D341Med (cell line): ENCODE measurements around the gene NCOA1.
"Not testable (repeated sequence)": the region's sequence is repeated elsewhere in the genome, so short reads cannot be mapped to it uniquely, and the experiment has no call there.

Source experiments
- DNase-seq: peaks from one replicate; pipeline ENCODE4 v3.0.0; 2012; ENCODE audit warnings: low spot score

The NCOA1 gene

DNA sequence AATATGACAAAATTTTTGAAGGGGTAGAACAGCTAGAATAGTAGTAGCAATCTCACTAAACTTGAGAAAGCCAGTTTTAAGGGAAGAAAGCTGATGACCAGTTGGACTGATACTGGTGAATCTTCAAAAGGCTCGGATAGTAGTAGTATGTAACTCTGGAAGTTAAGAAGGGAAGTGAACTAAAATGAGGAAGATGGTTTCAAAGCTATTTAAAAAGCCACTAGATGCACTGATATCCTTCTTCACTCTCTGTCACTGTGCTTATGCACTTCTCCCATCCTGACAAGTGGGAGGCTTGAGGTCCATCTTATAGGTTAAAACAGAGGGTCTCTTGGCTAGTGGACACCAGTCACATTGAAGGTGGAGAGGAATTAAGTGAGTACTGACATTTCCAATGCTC lies 141.1 kb downstream of the NCOA1 start:
- no peak for DNase-seq

DNA sequence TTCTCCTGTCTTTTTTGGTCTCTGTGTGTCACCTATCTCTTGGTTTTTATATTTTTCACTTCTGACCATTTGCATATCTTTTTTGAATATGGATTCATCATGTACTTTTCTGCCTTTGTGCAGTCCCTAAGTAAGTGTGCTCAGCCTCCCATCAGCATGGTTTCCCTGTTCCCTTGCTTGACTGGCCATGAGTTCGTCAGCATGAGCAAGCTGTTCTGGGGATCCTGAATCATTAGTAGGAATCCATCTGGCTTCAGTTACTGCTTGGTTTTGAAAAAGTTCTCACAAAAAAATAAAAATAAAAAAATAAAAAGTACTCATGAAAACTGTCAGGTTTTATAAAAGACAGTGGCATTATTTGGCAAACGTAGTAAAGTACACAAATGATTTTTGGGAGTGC lies 144.1 kb downstream of the NCOA1 start:
- no peak for DNase-seq

DNA sequence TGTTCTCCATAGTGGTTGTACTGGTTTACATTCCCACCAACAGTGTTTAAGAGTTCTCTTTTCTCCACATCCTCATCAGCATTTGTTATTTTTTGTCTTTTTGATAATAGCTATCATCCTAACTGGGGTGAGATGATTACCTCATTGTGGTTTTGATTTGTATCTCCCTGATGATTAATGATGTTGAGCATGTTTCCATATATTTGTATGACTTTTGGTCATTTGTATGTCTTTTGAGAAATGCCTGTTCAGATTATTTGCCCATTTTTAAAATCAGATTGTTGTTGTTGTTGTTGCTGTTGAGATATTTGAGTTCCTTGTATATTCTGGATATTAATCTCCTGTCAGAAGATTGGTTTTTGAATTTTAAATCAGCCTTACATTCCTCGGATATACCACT lies 147.5 kb downstream of the NCOA1 start:
- no peak for DNase-seq

DNA sequence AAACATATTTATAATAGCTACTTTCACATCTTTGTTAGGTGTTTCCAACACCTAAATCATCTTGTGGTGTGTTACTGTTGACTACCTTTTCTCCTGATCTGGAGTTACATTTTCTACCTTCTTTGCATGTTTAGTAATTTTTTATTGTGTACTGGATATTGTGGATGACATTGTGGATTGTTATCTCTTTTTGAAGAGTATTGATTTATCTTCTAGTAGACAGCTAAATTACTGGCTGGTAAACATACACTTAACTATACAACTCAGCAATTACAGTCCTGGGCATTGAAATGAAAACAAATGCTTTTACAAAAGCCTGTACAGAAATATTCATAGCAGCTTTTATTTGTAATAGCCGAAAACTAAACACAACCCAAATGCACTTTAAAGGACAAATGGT lies 151.3 kb downstream of the NCOA1 start:
- DNase-seq, result no peak

DNA sequence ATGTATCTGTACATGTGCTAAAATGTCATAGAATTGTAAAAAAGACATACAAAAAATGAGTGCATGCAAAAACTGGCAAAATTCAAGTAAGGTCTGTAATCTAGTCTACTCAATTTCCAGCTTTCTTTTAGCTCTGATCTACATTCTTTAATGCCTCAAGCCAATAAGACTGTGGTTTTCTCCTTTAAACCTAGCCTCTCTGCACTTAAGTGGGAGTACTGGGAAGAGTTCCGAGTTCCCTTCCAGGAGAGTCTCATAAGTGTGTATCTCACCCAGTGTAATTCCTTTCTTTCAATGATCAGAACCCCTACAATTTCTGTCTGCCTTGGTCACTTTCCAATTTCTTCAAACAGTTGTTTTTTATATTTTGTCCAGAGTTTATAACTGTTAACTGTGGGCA lies 152.0 kb downstream of the NCOA1 start:
- no peak for DNase-seq

DNA sequence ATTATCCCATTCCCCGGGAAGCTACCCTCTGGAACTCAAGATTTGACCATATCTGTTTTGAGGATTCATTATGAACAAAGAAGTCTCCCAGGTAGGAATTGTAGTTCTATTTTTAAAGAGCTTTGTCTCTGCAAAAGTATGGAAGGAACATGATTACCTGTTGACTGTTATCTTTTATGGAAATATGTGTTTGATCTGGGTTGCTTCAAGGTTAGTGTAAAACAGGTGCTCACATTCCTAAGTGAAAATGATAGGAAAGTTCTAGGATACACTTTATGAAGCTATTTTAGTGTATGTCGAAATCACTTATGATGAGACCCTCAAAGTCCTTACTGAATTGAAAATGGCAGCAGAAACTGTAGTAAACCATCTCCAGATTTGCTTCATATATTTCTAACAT lies 153.0 kb downstream of the NCOA1 start:
- DNase-seq, result no peak

DNA sequence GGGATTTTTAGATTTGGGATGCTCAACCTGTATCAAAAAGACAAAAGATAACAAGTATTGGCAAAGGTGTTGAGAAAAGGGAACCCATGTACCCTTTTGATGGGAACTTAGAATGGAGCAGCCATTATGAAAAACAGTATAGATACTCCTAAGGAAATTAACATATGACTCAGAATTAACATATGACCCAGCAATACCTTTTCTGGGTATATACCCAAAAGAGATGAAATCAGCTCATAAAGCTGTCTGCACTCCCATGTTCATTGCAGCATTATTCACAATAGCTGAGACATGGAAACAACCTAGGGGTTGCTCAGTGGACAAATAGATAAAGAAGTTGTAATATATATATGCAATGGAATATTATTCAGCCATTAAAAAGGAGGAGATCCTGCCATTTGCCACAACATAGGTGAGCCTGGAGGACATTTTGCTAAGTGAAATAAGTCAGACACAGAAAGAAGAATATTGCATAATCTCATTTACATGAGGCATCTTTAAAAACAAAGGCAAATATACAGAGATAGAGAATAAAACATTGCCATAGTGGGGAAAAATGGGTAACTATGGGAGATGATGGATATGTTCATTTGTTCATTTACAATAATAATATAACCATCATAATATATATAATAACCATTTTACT lies 160.1 kb downstream of the NCOA1 start:
- DNase-seq, result no peak

DNA sequence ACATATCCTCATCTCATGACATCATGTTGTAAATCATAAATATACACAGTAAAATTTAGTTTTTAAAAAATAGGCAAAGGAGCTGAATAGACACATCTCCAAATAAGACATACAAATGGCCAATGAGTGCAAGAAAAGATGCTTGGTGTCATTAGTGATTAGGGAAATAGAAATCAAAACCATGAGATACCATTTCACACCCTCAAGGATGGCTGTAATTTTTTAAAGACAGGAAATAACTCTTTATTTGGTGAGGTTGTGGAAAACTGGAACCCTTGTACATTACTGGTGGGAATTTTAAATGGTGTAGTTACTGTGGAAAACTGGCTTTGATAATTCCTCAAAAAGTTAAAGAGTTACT lies 160.6 kb downstream of the NCOA1 start:
- no peak for DNase-seq

DNA sequence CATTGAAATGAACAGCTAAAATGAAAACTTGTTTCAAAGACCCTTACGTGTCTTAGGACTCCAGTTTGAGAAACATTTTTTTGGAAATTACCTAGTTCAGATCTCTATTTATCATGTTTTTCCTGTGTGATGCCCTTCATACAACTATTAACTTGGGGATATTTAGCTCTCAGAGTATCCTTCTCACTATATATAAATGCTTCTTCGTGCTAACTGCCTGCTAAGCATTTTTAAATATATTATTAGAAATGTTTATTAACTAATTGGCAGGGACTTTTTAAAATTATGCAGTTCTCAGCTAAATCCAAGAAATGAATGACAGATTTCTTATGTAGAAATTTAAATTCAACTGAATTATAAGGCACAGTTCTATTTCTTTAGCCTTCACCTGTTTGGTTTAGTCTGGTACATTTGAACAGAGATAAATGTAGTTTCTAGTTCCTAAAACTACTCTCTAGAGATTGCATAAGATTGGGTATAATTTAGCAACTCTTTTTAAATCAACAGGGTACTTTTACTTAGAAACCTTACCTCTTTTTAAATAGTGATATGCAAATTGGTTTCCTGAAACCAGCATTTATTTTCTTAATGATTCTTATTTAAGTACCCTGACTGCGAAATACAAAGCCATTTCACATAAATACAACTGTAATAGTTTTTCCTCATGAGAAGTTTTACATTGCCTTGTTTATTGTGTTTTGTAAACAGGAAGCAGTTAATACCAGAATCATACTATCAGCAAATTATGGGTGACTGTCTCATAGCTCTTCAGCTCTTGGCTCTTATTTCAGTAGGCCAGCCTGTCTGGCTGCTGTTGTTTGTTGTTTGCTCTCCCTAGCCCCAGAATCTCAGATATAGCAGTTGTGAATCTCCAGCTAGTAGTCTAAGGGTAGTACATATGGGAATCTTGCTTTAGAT lies 161.5 kb downstream of the NCOA1 start:
- no peak for DNase-seq

DNA sequence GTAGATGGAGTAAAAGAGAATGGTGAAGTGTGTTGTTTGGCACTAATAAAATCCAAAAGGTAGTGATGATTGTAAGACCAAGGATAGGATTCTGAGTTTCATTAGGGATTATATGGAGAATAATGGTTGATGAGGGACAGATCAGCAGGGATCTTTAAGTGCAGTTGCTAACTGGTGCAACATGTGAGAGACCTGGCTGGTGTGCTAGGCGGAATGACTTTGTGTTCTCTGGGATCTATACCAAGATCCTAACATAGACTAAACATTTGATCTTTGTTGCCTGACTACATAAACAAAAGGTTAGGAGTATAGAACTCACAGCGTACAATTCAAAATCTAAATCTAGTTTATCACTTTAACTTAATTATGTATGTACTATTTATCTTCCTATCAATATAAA lies 166.8 kb downstream of the NCOA1 start:
- DNase-seq, result no peak

DNA sequence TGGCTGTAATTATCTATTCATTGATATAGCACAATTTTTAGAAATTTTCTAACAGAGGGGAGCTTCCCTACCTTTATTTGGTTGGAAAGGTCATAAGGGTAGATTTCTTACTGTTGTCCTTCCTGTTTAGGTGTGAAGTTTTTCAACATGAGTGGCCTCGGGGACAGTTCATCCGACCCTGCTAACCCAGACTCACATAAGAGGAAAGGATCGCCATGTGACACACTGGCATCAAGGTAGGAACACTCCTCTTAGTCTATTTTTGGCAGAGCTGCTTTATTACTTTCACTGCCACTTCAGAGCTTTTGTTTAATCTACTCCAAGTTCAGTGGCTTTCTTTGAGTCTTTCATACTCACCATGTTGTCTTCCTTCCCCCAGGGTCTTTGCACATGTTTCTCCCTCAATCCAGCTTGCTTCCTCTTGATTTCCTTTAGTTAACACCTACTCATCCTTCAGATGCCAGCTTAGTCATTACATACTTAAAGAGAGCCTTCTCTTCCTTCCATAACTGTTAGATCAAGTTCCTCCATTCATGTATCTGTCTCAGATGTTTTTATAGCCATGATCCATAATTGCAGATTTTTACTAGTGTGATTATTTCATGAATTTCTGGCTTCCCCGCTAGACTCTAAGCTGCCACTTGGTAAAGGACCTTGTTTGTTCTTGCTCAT lies 167.6 kb downstream of the NCOA1 start:
- no peak for DNase-seq

DNA sequence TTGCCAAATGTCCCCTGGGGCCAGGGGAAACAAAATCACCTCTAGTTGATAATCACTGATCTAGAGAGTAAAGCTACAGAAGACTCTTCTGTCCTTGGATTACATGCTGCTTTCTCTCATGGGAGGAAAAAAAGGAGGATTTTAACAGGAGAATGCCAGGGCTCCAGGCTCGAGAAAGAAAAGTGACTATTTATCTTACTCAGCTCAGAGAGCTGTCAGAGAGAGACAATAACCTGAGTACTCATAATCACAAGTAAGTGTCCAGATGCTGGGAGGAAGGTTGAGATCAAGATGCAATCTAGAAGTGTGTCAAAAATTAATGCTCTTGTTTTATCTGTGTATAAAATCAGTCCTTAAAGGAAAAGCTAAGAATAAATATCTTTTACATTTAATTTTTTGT lies 168.8 kb downstream of the NCOA1 start:
- no peak for DNase-seq

DNA sequence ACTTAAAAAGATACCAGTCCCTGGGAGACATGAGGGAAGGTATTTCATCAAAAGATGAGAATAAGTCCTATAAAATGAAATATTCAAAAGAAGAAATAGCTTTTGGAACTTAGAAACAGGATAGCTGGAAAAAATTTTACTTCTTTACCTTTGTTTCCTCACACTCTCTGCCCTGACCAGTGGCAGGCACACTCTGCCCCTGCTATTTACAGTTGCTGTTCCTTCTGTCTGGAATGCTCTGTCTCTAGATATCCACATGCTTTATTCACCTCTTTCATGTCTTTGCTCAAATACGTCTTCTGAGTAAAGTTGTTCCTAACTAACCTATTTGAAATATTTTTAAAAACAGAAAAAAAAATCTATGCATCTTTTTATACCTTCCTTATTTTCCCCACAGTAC lies 176.5 kb downstream of the NCOA1 start:
- DNase-seq, result no peak

DNA sequence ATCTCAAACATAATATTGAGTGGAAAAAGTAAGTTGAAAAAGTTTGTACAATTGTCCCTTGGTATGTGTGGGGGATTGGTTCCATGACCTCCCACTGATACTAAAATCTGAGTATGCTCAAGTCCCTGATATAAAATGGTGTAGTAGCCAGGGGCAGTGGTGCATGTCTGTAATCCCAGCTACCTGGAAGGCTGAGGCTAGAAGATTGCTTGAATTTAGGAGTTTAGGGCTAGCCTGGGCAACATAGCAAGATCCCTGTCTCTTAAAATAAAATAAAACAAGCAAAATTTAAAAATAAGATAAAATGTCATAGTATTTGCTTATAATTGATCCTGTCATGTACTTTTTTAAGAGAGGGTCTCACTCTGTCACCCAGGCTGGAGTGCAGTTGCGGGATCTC lies 180.2 kb downstream of the NCOA1 start:
- no peak for DNase-seq

DNA sequence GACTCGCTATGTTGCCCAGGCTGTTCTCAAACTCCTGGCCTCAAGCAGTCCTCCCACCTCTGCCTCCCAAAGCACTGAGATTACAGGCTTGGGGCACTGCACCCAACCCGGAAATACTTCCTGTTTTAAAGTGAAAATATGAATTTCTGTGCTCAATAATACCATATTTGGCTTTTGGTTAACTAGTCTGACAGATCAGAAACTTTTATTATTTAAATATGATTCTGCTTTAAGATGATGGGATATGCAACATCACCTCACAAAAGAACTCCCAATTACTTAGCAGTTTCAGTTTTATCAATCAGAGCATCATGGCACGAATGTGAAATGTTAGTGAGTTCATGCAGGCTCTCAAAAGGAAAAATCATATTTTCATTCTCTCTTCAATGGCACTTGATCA lies 181.5 kb downstream of the NCOA1 start:
- no peak for DNase-seq

DNA sequence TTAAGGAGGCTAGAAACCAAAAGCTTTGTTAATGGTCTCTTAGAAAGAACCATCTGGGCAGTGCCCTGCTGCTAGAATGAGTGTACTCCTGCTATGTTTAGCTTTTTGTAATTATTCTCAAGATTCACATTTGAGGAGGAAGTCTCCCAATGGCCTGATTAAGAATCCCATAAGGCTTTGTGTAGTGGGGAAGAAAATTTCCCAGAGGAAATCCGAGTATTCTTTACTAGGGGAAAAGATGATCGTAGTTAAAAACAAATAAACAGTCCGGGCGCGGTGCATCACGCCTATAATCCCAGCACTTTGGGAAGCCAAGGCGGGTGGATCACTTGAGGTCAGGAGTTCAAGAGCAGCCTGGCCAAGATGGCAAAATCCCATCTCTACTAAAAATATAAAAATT lies 184.3 kb downstream of the NCOA1 start:
- DNase-seq, result no peak

DNA sequence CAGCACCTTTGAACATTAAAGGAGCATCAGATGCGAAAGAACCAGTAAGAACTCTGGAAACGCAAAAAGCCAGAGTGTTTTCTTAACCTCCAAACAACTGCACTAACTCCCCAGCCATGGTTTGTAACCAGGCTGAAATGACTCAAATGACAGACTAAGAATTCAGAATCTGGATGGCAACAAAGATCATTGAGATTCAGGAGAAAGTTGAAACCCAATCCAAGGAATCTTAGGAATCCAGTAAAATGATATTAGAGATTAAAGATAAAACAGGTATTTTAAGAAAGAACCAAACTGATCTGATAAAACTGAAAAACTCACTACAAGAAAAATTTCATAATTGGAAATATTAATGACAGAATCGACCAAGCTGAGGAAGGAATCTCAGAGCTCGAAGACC lies 185.4 kb downstream of the NCOA1 start:
- no peak for DNase-seq

DNA sequence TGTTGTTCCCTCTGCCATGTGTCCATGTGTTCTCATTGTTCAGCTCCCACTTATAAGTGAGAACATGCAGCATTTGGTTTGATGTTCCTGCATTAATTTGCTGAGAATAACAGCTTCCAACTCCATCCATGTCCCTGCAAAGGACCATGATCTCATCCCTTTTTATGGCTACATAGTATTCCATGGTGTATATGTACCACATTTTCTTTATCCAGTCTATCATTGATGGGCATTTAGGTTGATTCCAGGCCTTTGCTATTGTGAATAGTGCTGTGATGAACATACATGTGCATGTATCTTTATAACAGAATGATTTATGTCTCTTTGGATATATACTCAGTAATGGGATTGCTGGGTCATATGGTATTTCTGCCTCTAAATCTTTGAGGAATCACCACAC lies 187.0 kb downstream of the NCOA1 start:
- not testable (repeated sequence) for DNase-seq

DNA sequence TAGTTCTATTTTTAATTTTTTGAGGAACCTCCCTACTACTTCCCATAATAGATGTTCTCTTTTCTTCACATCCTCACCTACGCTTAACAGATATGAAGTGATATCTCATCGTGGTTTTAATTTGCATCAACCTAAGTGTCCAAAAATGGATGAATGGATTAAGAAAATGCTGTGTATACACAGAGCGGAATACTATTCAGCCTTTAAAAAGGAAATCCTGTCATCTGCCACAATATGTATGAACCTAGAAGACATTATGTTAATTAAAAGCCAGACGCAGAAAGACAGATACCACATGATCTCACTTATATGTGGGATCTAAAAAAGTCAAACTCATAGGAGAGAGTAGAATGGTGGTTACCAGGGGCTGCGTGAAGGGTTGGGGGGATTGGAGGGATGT lies 189.1 kb downstream of the NCOA1 start:
- DNase-seq, result no peak

DNA sequence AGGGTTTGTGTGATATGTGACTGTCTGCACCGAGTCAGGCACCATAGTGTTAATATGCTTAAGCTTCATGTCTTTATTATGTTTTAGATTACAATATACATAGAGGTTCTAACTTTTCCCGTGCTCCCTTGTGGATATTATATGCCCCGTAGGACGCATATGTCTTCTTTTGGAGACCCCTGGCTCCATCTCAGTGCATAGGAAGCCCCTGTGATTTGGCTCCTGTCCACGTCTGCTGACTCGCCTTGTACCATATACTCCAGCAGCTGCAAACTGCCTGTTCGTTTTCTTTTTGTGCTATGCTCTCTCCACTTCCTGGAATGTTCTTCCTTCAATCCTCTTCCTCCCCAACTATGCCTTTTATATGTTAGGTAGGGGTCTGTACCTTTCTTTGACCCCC lies 191.2 kb downstream of the NCOA1 start:
- DNase-seq, result no peak

DNA sequence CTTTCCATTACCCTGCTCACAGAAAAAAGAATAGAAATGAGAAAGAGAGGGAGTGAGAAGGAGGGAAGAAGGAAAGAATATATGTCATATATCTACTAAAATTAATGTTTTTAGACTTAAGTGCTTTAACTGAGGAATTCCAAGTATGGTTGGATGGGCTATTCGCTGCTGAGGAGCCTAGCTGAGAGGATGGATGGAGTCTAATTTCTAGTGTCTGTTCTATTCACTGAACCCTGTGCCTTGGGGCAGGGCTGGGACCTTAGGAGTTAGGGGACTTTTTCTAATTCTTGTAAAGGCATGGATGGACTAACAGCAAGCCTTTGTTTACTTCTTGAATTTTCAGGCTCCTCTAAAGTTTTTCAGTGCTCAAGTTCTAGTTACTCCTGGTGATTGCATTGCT lies 192.4 kb downstream of the NCOA1 start:
- DNase-seq, result no peak

DNA sequence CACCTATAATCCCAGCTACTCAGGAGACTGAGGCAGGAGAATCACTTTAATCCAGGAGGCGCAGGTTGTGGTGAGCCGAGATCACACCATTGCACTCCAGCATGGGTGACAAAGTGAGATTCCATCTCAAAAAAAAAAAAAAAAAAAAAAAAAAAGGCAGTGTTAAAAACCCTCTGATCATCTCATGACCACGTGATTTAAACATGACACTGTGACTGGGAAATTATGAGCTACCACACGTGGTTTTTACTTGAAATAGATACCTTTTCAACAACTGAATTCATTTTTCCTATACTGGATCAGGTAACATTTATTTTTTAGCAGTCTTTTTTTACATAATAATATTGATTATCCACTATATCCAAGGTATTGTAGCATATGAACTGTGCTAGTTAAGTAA lies 199.5 kb downstream of the NCOA1 start:
- DNase-seq, result no peak

DNA sequence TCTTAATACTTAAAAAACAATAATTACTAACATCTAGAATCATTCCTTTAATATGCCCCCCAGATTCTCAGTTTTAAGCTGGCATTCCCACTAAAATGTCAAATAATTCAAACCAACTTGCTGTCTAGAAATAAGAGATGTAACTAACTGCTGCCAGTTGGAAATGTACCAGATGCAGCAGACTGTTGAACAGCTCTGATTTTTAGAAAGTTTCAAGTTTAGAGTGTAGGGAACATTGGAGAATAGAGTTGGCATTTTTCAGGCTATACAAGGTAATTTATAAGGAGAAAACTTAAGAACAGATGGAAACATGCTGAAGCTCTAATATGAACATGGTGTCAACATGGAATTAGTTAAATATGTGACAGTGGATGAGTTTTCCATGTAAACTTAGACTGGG lies 200.8 kb downstream of the NCOA1 start:
- no peak for DNase-seq
